ENCODE measurements around the gene VPS54.
"Not testable (repeated sequence)": the region's sequence is repeated elsewhere in the genome, so short reads cannot be mapped to it uniquely, and the experiment has no call there.

VPS54 gene

GRCh38 chr2:63999049-63999448 lies 20.2 kb downstream of the VPS54 start:
- TF ChIP-seq CTCF (conservative IDR thresholded peaks at IDR 0.05), result no peak
- no peak overlapping the region for H3K27ac ChIP-seq

GRCh38 chr2:63996582-63997198 lies 22.5 kb downstream of the VPS54 start:
- H3K27ac ChIP-seq, result not testable (repeated sequence)

GRCh38 chr2:63994329-63995070 lies 24.7 kb downstream of the VPS54 start:
- not testable (repeated sequence) for H3K27ac ChIP-seq

- no peak for TF ChIP-seq CTCF (conservative IDR thresholded peaks at IDR 0.05)
- no peak overlapping the region for H3K27ac ChIP-seq
These were observed 25.4 kb downstream of the VPS54 start for GRCh38 chr2:63993871-63994270.

- H3K27ac ChIP-seq, result peak overlapping the region; percentile 69; the same call in 1 of the 2 replicates
These were observed 26.1 kb downstream of the VPS54 start for GRCh38 chr2:63993130-63993584.

GRCh38 chr2:63992061-63992685 lies 27.1 kb downstream of the VPS54 start:
- no peak for TF ChIP-seq CTCF (conservative IDR thresholded peaks at IDR 0.05)
- H3K27ac ChIP-seq, result peak overlapping the region; percentile 69

- H3K27ac ChIP-seq, result peak overlapping the region; percentile 69
These were observed 27.8 kb downstream of the VPS54 start for GRCh38 chr2:63991173-63991999.

- H3K27ac ChIP-seq, result no peak overlapping the region; the same call in 1 of the 2 replicates
- TF ChIP-seq CTCF (conservative IDR thresholded peaks at IDR 0.05), result no peak
These were observed 29.2 kb downstream of the VPS54 start for GRCh38 chr2:63990072-63990471.

- not testable (repeated sequence) for H3K27ac ChIP-seq
These were observed 30.3 kb downstream of the VPS54 start for GRCh38 chr2:63988842-63989436.

Measured in VCaP (cell line).